ENCODE results near the gene SLC22A1.

DNA sequence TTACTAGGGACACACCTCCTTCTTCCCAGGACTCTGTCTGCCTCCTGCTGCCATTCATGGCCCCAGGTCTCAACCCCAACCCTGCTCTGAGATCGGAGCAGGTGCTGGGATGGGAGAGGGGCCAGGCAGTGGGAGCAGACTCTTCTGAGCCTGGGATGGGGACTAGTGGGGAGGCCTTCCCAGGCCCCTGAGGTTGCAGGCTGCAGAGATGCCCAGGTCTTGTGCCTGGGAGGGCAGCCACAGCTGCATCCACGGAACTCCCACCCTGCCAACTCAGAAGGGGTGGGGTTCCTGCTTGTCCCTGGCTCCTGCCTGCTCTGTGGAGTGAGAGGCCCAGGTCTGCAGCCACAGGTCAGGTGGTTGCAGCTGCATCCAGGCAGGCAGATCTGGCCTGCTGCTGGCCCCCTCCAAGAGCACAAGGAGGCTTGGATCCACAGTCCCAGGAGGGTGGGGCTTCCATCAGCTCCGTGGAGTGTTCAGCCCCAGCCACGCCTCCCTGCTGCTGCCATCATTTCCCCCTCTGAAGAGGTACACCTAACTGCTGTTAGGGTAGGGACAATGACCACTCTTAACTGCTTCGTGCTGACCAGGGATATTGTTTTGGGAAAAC is 2.9 kb upstream of the SLC22A1 start:
- TF ChIP-seq SP2 (IDR thresholded peaks at IDR 0.05; ENCODE audit: low read length): no peak
- TF ChIP-seq CREB1 (IDR thresholded peaks at IDR 0.05): no peak
- no peak for TF ChIP-seq TEAD4 (IDR thresholded peaks at IDR 0.05; ENCODE audit: low read depth, low read length)
